ENCODE results near the gene RNF43. TPM values are rescaled to one million over a fixed set of nuclear protein-coding genes. Genes with fewer than 3 reads are reported as not detected.

RNF43 gene
- 3.6 and 3.8 TPM in 2 replicates for polyA plus RNA-seq (2013)

- Histone ChIP-seq H4K91ac (ENCODE audit: low read depth, low read length) (no peak within 1 kb of the TSS), H3K27me3 (ENCODE audit: insufficient read depth, low read length) (no peaks in the 10 kb centered on the region), H3K4ac (ENCODE audit: low read depth, low read length) (no peak within 1 kb of the TSS), H2BK5ac (ENCODE audit: low read depth, low read length, poor library complexity) (peak within 1 kb of the TSS; percentile 19), H3K36me3 (ENCODE audit: control insufficient read depth in 1 of 2, insufficient read depth in 2 of 2, low read length in 2 of 2) (no peaks in the 10 kb centered on the region), H3K79me1 (ENCODE audit: low read length) (peaks cover 1% of the 10 kb centered on the region), H2BK120ac (ENCODE audit: insufficient read depth, low read length, poor library complexity) (no peak within 1 kb of the TSS), H2AK5ac (ENCODE audit: low read length) (no peak within 1 kb of the TSS), H3K14ac (ENCODE audit: low read length) (peak within 1 kb of the TSS; percentile 51), H2AFZ (ENCODE audit: insufficient read depth, low read length, poor library complexity) (no peak within 1 kb of the TSS), H3K4me2 (ENCODE audit: low read length) (peak within 1 kb of the TSS; percentile 75), H2BK12ac (ENCODE audit: low read length) (no peak within 1 kb of the TSS), H3K4me3 (ENCODE audit: low read depth, low read length) (no peak within 1 kb of the TSS), H3K9ac (ENCODE audit: low read length) (no peak within 1 kb of the TSS), H4K12ac (ENCODE audit: low read depth, low read length) (no peak within 1 kb of the TSS), H3K4me1 (ENCODE audit: control insufficient read depth in 1 of 2, insufficient read depth in 2 of 2, low read length in 2 of 2) (peaks cover 3% of the 10 kb centered on the region in 2 experiments), H4K8ac (ENCODE audit: low read depth, low read length) (no peak within 1 kb of the TSS), H3K27ac (ENCODE audit: low read depth, low read length) (peak within 1 kb of the TSS; percentile 23), H3K23ac (ENCODE audit: low read length) (no peak within 1 kb of the TSS), H3K18ac (ENCODE audit: low read length) (no peak within 1 kb of the TSS), H3K79me2 (ENCODE audit: control insufficient read depth, insufficient read depth, low read length, poor library complexity) (no peaks in the 10 kb centered on the region), H3K9me3 (ENCODE audit: insufficient read depth, low read depth, low read length) (no peaks in the 10 kb centered on the region)
- DNase-seq: peak; percentile 93
- no CpG with 5 or more reads among the region's 8 CpGs for WGBS (ENCODE audit: extremely low coverage, insufficient coverage, insufficient read length)
These were observed at the start of gene RNF43 for GRCh38 chr17:58417300-58418092. Gene RNF43, minus strand, starts transcription at chr17:58417534. Its CDS starts 1,957 bp downstream, at chr17:58415577.

GRCh38 chr17:58455491-58455890 lies 38.2 kb upstream of the RNF43 start:
- H3K9ac ChIP-seq (ENCODE audit: low read length): no peak overlapping the region
- H2AK5ac ChIP-seq (ENCODE audit: low read length): no peak overlapping the region
- H3K18ac ChIP-seq (ENCODE audit: low read length): no peak overlapping the region
- no peak overlapping the region for H4K12ac ChIP-seq (ENCODE audit: low read depth, low read length)
- H2BK120ac ChIP-seq (ENCODE audit: insufficient read depth, low read length, poor library complexity): no peak overlapping the region
- H3K27ac ChIP-seq (ENCODE audit: low read depth, low read length): no peak overlapping the region
- H3K36me3 ChIP-seq (ENCODE audit: control insufficient read depth in 1 of 2, insufficient read depth in 2 of 2, low read length in 2 of 2): no peaks in the 10 kb centered on the region
- no peak overlapping the region for H2AFZ ChIP-seq (ENCODE audit: insufficient read depth, low read length, poor library complexity)
- H3K4me1 ChIP-seq (ENCODE audit: control insufficient read depth in 1 of 2, insufficient read depth in 2 of 2, low read length in 2 of 2): no peaks in the 10 kb centered on the region
- no peak for DNase-seq
- H4K8ac ChIP-seq (ENCODE audit: low read depth, low read length): no peak overlapping the region
- H3K79me1 ChIP-seq (ENCODE audit: low read length): no peaks in the 10 kb centered on the region
- no peak overlapping the region for H2BK12ac ChIP-seq (ENCODE audit: low read length)
- no peak overlapping the region for H4K91ac ChIP-seq (ENCODE audit: low read depth, low read length)
- no peak overlapping the region for H2BK5ac ChIP-seq (ENCODE audit: low read depth, low read length, poor library complexity)
- no peaks in the 10 kb centered on the region for H3K9me3 ChIP-seq (ENCODE audit: insufficient read depth, low read depth, low read length)
- no peak overlapping the region for H3K4me2 ChIP-seq (ENCODE audit: low read length)
- H3K23ac ChIP-seq (ENCODE audit: low read length): no peak overlapping the region
- H3K27me3 ChIP-seq (ENCODE audit: insufficient read depth, low read length): no peaks in the 10 kb centered on the region
- no peak overlapping the region for H3K14ac ChIP-seq (ENCODE audit: low read length)
- no peak overlapping the region for H3K4ac ChIP-seq (ENCODE audit: low read depth, low read length)
- no peaks in the 10 kb centered on the region for H3K79me2 ChIP-seq (ENCODE audit: control insufficient read depth, insufficient read depth, low read length, poor library complexity)
- no peak overlapping the region for H3K4me3 ChIP-seq (ENCODE audit: low read depth, low read length)

DNA sequence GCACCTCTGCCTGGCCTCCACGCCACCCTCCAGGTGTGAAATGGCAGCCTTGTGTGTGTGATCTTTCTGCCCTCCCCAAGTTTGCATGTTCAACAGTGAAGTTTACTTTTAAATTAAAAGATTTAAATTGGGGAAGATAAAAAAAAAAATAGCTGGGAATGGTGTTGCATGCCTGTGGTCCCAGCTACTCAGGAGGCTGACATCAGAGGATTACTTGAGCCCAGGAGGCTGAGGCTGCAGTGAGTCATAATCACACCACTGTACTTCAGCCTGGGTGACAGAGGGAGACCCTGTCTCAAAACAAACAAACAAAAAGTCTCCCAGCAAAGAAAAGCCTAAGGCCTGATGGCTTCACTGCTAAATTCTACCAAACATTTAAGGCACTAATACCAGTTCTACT lies 35.4 kb upstream of the RNF43 start:
- Histone ChIP-seq H3K4me1 (ENCODE audit: control insufficient read depth in 1 of 2, insufficient read depth in 2 of 2, low read length in 2 of 2) (no peaks in the 10 kb centered on the region), H3K18ac (ENCODE audit: low read length) (no peak overlapping the region), H3K36me3 (ENCODE audit: control insufficient read depth in 1 of 2, insufficient read depth in 2 of 2, low read length in 2 of 2) (no peaks in the 10 kb centered on the region), H3K27me3 (ENCODE audit: insufficient read depth, low read length) (no peaks in the 10 kb centered on the region), H3K4me2 (ENCODE audit: low read length) (no peak overlapping the region), H4K8ac (ENCODE audit: low read depth, low read length) (no peak overlapping the region), H3K79me2 (ENCODE audit: control insufficient read depth, insufficient read depth, low read length, poor library complexity) (no peaks in the 10 kb centered on the region), H3K27ac (ENCODE audit: low read depth, low read length) (no peak overlapping the region), H3K9ac (ENCODE audit: low read length) (no peak overlapping the region), H2AK5ac (ENCODE audit: low read length) (no peak overlapping the region), H3K79me1 (ENCODE audit: low read length) (no peaks in the 10 kb centered on the region), H3K4ac (ENCODE audit: low read depth, low read length) (no peak overlapping the region), H4K12ac (ENCODE audit: low read depth, low read length) (no peak overlapping the region), H3K14ac (ENCODE audit: low read length) (no peak overlapping the region), H3K9me3 (ENCODE audit: insufficient read depth, low read depth, low read length) (no peaks in the 10 kb centered on the region), H3K4me3 (ENCODE audit: low read depth, low read length) (no peak overlapping the region), H2AFZ (ENCODE audit: insufficient read depth, low read length, poor library complexity) (no peak overlapping the region), H2BK12ac (ENCODE audit: low read length) (no peak overlapping the region), H2BK120ac (ENCODE audit: insufficient read depth, low read length, poor library complexity) (no peak overlapping the region), H2BK5ac (ENCODE audit: low read depth, low read length, poor library complexity) (no peak overlapping the region), H3K23ac (ENCODE audit: low read length) (no peak overlapping the region), H4K91ac (ENCODE audit: low read depth, low read length) (no peak overlapping the region)
- WGBS (ENCODE audit: extremely low coverage, insufficient coverage, insufficient read length): no CpG with 5 or more reads among the region's 1 CpG
- DNase-seq: peak in 1 of 2 donors; percentile 3

- H3K4me3 ChIP-seq (ENCODE audit: low read depth, low read length): no peak overlapping the region
- H2AK5ac ChIP-seq (ENCODE audit: low read length): no peak overlapping the region
- no CpG with 5 or more reads among the region's 9 CpGs for WGBS (ENCODE audit: extremely low coverage, insufficient coverage, insufficient read length)
- H3K4me2 ChIP-seq (ENCODE audit: low read length): no peak overlapping the region
- no peak overlapping the region for H2BK120ac ChIP-seq (ENCODE audit: insufficient read depth, low read length, poor library complexity)
- no peak overlapping the region for H3K18ac ChIP-seq (ENCODE audit: low read length)
- no peaks in the 10 kb centered on the region for H3K79me1 ChIP-seq (ENCODE audit: low read length)
- H3K27ac ChIP-seq (ENCODE audit: low read depth, low read length): no peak overlapping the region
- H2BK12ac ChIP-seq (ENCODE audit: low read length): no peak overlapping the region
- H3K4ac ChIP-seq (ENCODE audit: low read depth, low read length): no peak overlapping the region
- DNase-seq: peak; percentile 82 to 91
- H3K23ac ChIP-seq (ENCODE audit: low read length): no peak overlapping the region
- no peak overlapping the region for H3K14ac ChIP-seq (ENCODE audit: low read length)
- no peaks in the 10 kb centered on the region for H3K4me1 ChIP-seq (ENCODE audit: control insufficient read depth in 1 of 2, insufficient read depth in 2 of 2, low read length in 2 of 2)
- H3K9me3 ChIP-seq (ENCODE audit: insufficient read depth, low read depth, low read length): no peaks in the 10 kb centered on the region
- H2BK5ac ChIP-seq (ENCODE audit: low read depth, low read length, poor library complexity): no peak overlapping the region
- no peaks in the 10 kb centered on the region for H3K79me2 ChIP-seq (ENCODE audit: control insufficient read depth, insufficient read depth, low read length, poor library complexity)
- H4K12ac ChIP-seq (ENCODE audit: low read depth, low read length): no peak overlapping the region
- H3K9ac ChIP-seq (ENCODE audit: low read length): no peak overlapping the region
- H4K8ac ChIP-seq (ENCODE audit: low read depth, low read length): no peak overlapping the region
- H3K27me3 ChIP-seq (ENCODE audit: insufficient read depth, low read length): no peaks in the 10 kb centered on the region
- H3K36me3 ChIP-seq (ENCODE audit: control insufficient read depth in 1 of 2, insufficient read depth in 2 of 2, low read length in 2 of 2): no peaks in the 10 kb centered on the region
- H2AFZ ChIP-seq (ENCODE audit: insufficient read depth, low read length, poor library complexity): no peak overlapping the region
- no peak overlapping the region for H4K91ac ChIP-seq (ENCODE audit: low read depth, low read length)
These were observed 30.0 kb upstream of the RNF43 start for GRCh38 chr17:58447039-58447975.

Data from trophoblast cell (in vitro differentiated cells and primary cell).